ENCODE data around the gene SPATA31C1.

- TF ChIP-seq CTCF (IDR thresholded peaks at IDR 0.05) (no peak), POLR2A (IDR thresholded peaks at IDR 0.05) (no peak)
Measured at GRCh38 chr9:87880683-87881082, 37.1 kb upstream of the SPATA31C1 start.
